ENCODE measurements around the gene KRT77. TPM values are rescaled to one million over a fixed set of nuclear protein-coding genes. Genes with fewer than 3 reads are reported as not detected.

The KRT77 gene
- total RNA-seq, 1 experiment from 2014 or later, result not detected

GRCh38 chr12:52722680-52723079 lies 19.4 kb upstream of the KRT77 start (continued):
- TF ChIP-seq ZNF425 (CRISPR knock-in tag; conservative IDR thresholded peaks at IDR 0.05), result no peak
- TF ChIP-seq IRF2 (CRISPR knock-in tag; IDR thresholded peaks at IDR 0.05; ENCODE audit: borderline replicate concordance, low read depth), result no peak
- no peak for TF ChIP-seq RELA (CRISPR knock-in tag; IDR thresholded peaks at IDR 0.05; ENCODE audit: borderline replicate concordance)
- no peak for TF ChIP-seq CREM (CRISPR knock-in tag; IDR thresholded peaks at IDR 0.05)
- no peak for TF ChIP-seq E2F5 (CRISPR knock-in tag; IDR thresholded peaks at IDR 0.05)
- TF ChIP-seq NFYB (CRISPR knock-in tag; conservative IDR thresholded peaks at IDR 0.05; ENCODE audit: low read depth), result no peak
- TF ChIP-seq TEAD1 (CRISPR knock-in tag; IDR thresholded peaks at IDR 0.05), result no peak
- no peak for TF ChIP-seq ZBTB21 (CRISPR knock-in tag; IDR thresholded peaks at IDR 0.05; ENCODE audit: borderline replicate concordance)
- TF ChIP-seq ZNF263 (CRISPR knock-in tag; IDR thresholded peaks at IDR 0.05; ENCODE audit: low read depth), result no peak
- TF ChIP-seq ETV6 (CRISPR knock-in tag; IDR thresholded peaks at IDR 0.05), result no peak
- no peak for TF ChIP-seq NR2C2 (CRISPR knock-in tag; IDR thresholded peaks at IDR 0.05)

GRCh38 chr12:52721838-52722470 lies 18.6 kb upstream of the KRT77 start:
- Mint-ChIP-seq H3K36me3 (no peaks in the 10 kb centered on the region), H3K27ac (no peak overlapping the region), H3K4me3 (no peak overlapping the region), H3K4me1 (no peaks in the 10 kb centered on the region), H3K9me3 (peaks cover 5% of the 10 kb centered on the region; the same call in 1 of the 2 replicates), H3K27me3 (ENCODE audit: low read depth) (peaks cover 6% of the 10 kb centered on the region; the same call in 1 of the 2 replicates)
- CTCF ChIA-PET, result no interaction called here
- DNase-seq (ENCODE audit: low spot score) (no peak), ATAC-seq (no peak)
- TF ChIP-seq NFE2L1 (CRISPR knock-in tag; IDR thresholded peaks at IDR 0.05) (no peak), ZNF671 (CRISPR knock-in tag; IDR thresholded peaks at IDR 0.05) (no peak), CREB1 (CRISPR knock-in tag; IDR thresholded peaks at IDR 0.05) (no peak), HMGXB4 (CRISPR knock-in tag; IDR thresholded peaks at IDR 0.05) (no peak), ZNF219 (CRISPR knock-in tag; IDR thresholded peaks at IDR 0.05; ENCODE audit: borderline replicate concordance) (no peak), ZNF512 (CRISPR knock-in tag; IDR thresholded peaks at IDR 0.05; ENCODE audit: borderline replicate concordance) (no peak), NFYB (CRISPR knock-in tag; conservative IDR thresholded peaks at IDR 0.05; ENCODE audit: low read depth) (no peak), IRF1 (CRISPR knock-in tag; IDR thresholded peaks at IDR 0.05) (no peak), RELA (CRISPR knock-in tag; IDR thresholded peaks at IDR 0.05; ENCODE audit: borderline replicate concordance) (no peak), MXD4 (CRISPR knock-in tag; IDR thresholded peaks at IDR 0.05; ENCODE audit: borderline replicate concordance) (no peak), ZNF425 (CRISPR knock-in tag; conservative IDR thresholded peaks at IDR 0.05) (no peak), ZNF317 (CRISPR knock-in tag; IDR thresholded peaks at IDR 0.05; ENCODE audit: borderline replicate concordance, low read depth) (no peak), ZNF423 (CRISPR knock-in tag; IDR thresholded peaks at IDR 0.05) (no peak), ATF3 (CRISPR knock-in tag; conservative IDR thresholded peaks at IDR 0.05) (no peak), USF1 (CRISPR knock-in tag; IDR thresholded peaks at IDR 0.05) (no peak), ZNF416 (CRISPR knock-in tag; IDR thresholded peaks at IDR 0.05) (no peak)
- POLR2A ChIA-PET, result no interaction called here

All from WTC11 (cell line).